A673 (cell line): ENCODE results near the gene ROR1. TPM values are rescaled to one million over a fixed set of nuclear protein-coding genes. Genes with fewer than 3 reads are reported as not detected.

Experiments used
- BruUV-seq: library from RNA; stranded (reverse); fragments of 400-500 nt; replicated peaks from 2 replicates; lab custom pipeline; 2021; lab: Mats Ljungman, UMichigan
- CTCF ChIA-PET: fragments of 300-600 bp; sonication (Branson Sonifier 250); formaldehyde crosslinking; loops from one replicate; lab custom pipeline; 2022; ENCODE audit warnings: antibody characterized with exemption; lab: Charles Lee
- POLR2A ChIA-PET: fragments of 300-600 bp; sonication (Branson Sonifier 250); formaldehyde crosslinking; loops from one replicate; lab custom pipeline; 2022; ENCODE audit warnings: antibody characterized with exemption; ENCODE audit not compliant: low non-redundant PET; lab: Charles Lee
- DNase-seq: peaks from one replicate; pipeline ENCODE4 v3.0.0-alpha.2; 2015; ENCODE audit warnings: low spot score
- H3K27ac ChIP-seq: fragments of 200-600 bp; sonication (generic); 2 replicates; pipeline ENCODE4 v1.5.1; 2016; ENCODE audit warnings: mixed run types, low read depth, mild to moderate bottlenecking, mixed read lengths, antibody characterized with exemption, low read length; ENCODE audit not compliant: poor library complexity, severe bottlenecking
- H3K27me3 ChIP-seq: fragments of 200-600 bp; sonication (generic); replicated peaks from 2 replicates; pipeline ENCODE4 v1.6.1; 2017; ENCODE audit warnings: mixed run types, low read depth, mild to moderate bottlenecking, mixed read lengths, antibody characterized with exemption, low read length; ENCODE audit not compliant: insufficient read depth, poor library complexity
- H3K36me3 ChIP-seq: fragments of 200-600 bp; sonication (generic); 2 replicates; pipeline ENCODE4 v1.6.1; 2016; ENCODE audit warnings: mixed run types, mild to moderate bottlenecking, mixed read lengths, antibody characterized with exemption, low read length; ENCODE audit not compliant: insufficient read depth, poor library complexity, severe bottlenecking
- H3K4me1 ChIP-seq: fragments of 200-600 bp; sonication (generic); 2 replicates; pipeline ENCODE4 v1.6.1; 2017; ENCODE audit warnings: mixed run types, mild to moderate bottlenecking, mixed read lengths, antibody characterized with exemption, low read length; ENCODE audit not compliant: insufficient read depth, poor library complexity, severe bottlenecking
- H3K4me3 ChIP-seq: fragments of 200-600 bp; sonication (generic); 2 replicates; pipeline ENCODE4 v1.5.1; 2016; ENCODE audit warnings: low read depth, mixed run types, mild to moderate bottlenecking, mixed read lengths, low read length; ENCODE audit not compliant: poor library complexity, severe bottlenecking
- H3K9me3 ChIP-seq: fragments of 200-600 bp; sonication (generic); 2 replicates; pipeline ENCODE4 v1.6.1; 2016; ENCODE audit warnings: mixed run types, low read depth, mild to moderate bottlenecking, mixed read lengths, antibody characterized with exemption, low read length; ENCODE audit not compliant: poor library complexity, severe bottlenecking
- CTCF ChIP-seq: fragments of 300-800, 200-600 bp; sonication (generic); conservative IDR thresholded peaks from 2 replicates; pipeline ENCODE4 v1.5.1; 2017; ENCODE audit warnings: low read depth, mild to moderate bottlenecking, antibody characterized with exemption, low read length, moderate library complexity, mixed read lengths
- EZH2 ChIP-seq: fragments of 200-600 bp; sonication (generic); IDR thresholded peaks from 2 replicates; pipeline ENCODE4 v1.6.1; 2017; ENCODE audit warnings: borderline replicate concordance, low read depth, mild to moderate bottlenecking, mixed read lengths, antibody characterized with exemption, low read length; ENCODE audit not compliant: poor library complexity, severe bottlenecking
- intact Hi-C: fragments of 100-400 bp; cut with micrococcal nuclease; formaldehyde crosslinking; loops from one replicate; pipeline ENCODE4 v1.10.0; 2022; ENCODE audit not compliant: unreplicated experiment
- total RNA-seq: library from RNA; stranded (reverse); gene quantifications from 2 replicates; pipeline ENCODE4 v1.2.3, GENCODE V29; 2021

The ROR1 gene
- total RNA-seq, 1 experiment from 2014 or later = 7.4 TPM

- Histone ChIP-seq H3K36me3 (no peaks in the 10 kb centered on the region), H3K4me3 (no peak overlapping the region), H3K27me3 (no peaks in the 10 kb centered on the region), H3K9me3 (no peaks in the 10 kb centered on the region), H3K27ac (no peak overlapping the region), H3K4me1 (peaks cover 5% of the 10 kb centered on the region)
- BruUV-seq = no TSS peak
- POLR2A ChIA-PET = interaction anchor here (0.6 kb wide), 1 partner anchor 94 kb away, joined by 3 read pairs; no protein-coding TSS in a partner anchor
- CTCF ChIA-PET = no interaction called here
- DNase-seq = no peak
- no peak for TF ChIP-seq CTCF
- TF ChIP-seq EZH2 = no peak
- intact Hi-C loops = no loop called here
These were observed 97.6 kb downstream of the ROR1 start for GRCh38 chr1:63871463-63871862.

- H3K4me1 ChIP-seq = peaks cover 5% of the 10 kb centered on the region
- intact Hi-C loops = no loop called here
- H3K27me3 ChIP-seq = no peaks in the 10 kb centered on the region
- H3K4me3 ChIP-seq = no peak overlapping the region
- no peak overlapping the region for H3K27ac ChIP-seq
- no peaks in the 10 kb centered on the region for H3K36me3 ChIP-seq
- CTCF ChIA-PET = no interaction called here
- POLR2A ChIA-PET = no interaction called here
- no peaks in the 10 kb centered on the region for H3K9me3 ChIP-seq
- no peak for DNase-seq
- BruUV-seq = no TSS peak
- TF ChIP-seq CTCF (no peak), EZH2 (no peak)
These were observed 99.9 kb downstream of the ROR1 start for GRCh38 chr1:63873751-63874150.

GRCh38 chr1:63874278-63874880 is 100.6 kb downstream of the ROR1 start:
- Histone ChIP-seq H3K9me3 (no peaks in the 10 kb centered on the region), H3K27ac (no peak overlapping the region), H3K27me3 (no peaks in the 10 kb centered on the region), H3K4me1 (peaks cover 5% of the 10 kb centered on the region), H3K36me3 (no peaks in the 10 kb centered on the region), H3K4me3 (no peak overlapping the region)
- POLR2A ChIA-PET = no interaction called here
- CTCF ChIA-PET = no interaction called here
- intact Hi-C loops = no loop called here
- no TSS peak for BruUV-seq
- no peak for DNase-seq
- TF ChIP-seq EZH2 (no peak), CTCF (no peak)
